HG03060 (cell line): Measurements from ENCODE around the gene RAX2.
"Not testable (repeated sequence)": the region's sequence is repeated elsewhere in the genome, so short reads cannot be mapped to it uniquely, and the experiment has no call there.

Source experiments
- ATAC-seq: cut with Tn5 transposase; IDR thresholded peaks from one replicate; pipeline ENCODE4 v1.9.1; 2021; ENCODE audit warnings: low read depth, moderate number of reproducible peaks; ENCODE audit not compliant: unreplicated experiment

Gene RAX2

GRCh38 chr19:3778899-3779723 lies 7.1 kb upstream of the RAX2 start:
- no peak for ATAC-seq

DNA sequence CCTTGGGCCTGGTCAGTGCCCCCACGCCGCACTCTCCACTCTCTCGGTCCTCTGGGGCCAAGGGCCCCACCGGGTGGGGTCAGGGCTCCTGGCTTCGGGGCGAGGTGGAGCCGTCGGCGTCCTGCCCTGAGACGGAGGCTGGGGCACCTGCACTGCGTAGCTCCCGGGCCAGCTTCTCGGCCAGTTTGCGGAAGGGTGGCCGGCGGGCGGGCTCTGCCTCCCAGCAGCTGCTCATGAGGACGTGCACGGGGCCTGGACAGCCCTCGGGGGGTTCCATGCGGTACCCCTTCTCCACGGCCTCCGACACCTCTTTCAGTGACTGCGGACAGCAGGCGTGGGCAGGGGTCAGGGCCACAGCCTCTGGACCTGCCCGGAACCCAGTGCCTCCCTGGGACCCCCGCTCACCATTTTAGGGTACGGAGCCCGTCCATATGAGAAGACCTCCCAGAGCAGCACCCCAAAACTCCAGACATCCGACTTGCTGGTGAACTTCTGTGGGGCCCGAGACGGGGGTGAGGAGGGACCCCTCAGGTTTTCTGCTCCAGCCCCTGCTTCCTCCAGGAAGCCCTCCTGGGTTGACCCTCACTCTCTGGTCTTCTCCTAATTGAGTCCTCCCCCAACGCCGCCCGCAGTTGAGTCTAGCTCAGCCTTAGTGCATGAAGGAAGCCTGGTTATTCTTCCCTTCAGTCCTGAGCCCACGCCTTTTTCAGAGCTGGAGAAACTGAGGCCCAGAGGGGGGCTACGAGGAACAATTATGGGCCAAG lies 6.3 kb upstream of the RAX2 start:
- no peak for ATAC-seq

- ATAC-seq = no peak
Observed at GRCh38 chr19:3776479-3777040, 4.5 kb upstream of the RAX2 start.

DNA sequence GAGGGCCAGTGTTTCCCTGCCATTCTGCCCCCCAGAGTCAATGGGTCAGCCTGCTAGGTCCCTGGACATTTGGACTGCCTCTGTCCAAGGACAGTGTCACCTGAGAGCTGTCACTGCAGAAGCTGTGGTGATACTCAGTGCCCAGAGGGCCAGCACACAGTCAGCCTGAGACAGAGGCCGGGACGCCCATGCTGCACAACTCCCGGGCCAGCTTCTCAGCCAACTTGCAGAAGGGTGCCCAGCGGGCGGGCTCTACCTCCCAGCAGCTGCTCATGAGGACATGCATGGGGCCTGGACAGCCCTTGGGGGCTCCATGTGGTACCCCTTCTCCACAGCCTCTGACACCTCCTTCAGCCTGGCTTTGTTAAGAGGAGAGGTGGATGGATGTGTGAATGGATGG lies 3.8 kb upstream of the RAX2 start:
- no peak for ATAC-seq

GRCh38 chr19:3775374-3775711 lies 3.3 kb upstream of the RAX2 start:
- ATAC-seq = no peak

- ATAC-seq = no peak
Observed at GRCh38 chr19:3774621-3775373, 2.8 kb upstream of the RAX2 start.

- ATAC-seq = no peak
Observed at GRCh38 chr19:3773814-3774515, 1.9 kb upstream of the RAX2 start.

DNA sequence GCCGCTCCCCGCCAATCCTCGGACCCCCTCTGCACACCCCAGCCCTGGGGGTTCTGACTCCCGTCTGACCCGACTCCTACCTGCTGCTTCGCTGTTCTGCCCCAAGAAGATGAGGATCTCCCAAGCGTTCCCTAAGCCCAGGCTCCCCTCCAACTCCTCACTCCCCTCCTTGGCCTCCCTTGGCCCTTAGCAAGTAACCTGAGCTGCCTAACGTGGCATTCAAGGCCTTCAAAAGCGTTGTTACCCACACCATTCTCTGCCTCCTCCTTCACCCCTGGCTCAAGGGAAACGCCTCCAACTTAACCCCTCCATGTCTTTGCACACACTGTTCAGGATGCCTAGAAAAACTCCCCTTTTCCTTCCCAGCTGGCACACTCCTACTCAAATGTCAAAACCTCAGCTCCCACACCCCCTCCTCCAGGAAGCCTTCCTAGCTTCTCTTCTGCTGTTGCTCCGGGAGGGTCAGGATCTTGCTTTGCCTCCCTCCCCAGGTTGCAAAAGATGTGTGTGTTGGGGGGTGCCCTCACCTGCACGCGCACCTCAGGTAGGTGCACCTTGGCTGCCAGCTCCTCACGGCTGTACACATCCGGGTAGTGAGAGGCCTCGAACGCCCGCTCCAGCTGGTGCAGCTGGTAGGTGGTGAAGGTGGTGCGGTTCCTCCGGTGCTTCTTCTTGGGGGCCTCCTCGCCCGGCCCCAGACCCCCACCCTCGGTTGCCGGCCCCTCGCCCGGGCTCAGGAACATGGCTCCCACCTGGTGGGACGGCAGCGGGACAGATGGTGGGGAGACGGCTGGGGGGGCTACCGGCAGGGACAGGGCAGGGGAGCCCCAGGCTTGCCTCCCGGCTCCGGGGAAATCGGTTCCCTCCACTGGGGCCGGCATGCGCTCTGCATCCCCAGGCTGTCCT lies 775 bp downstream of the RAX2 start:
- no peak for ATAC-seq

GRCh38 chr19:3770136-3770999 lies 1.7 kb downstream of the RAX2 start:
- ATAC-seq = no peak

GRCh38 chr19:3769494-3769893 lies 2.5 kb downstream of the RAX2 start:
- ATAC-seq = no peak

- ATAC-seq = no peak
Observed at GRCh38 chr19:3768748-3769099, 3.3 kb downstream of the RAX2 start.

DNA sequence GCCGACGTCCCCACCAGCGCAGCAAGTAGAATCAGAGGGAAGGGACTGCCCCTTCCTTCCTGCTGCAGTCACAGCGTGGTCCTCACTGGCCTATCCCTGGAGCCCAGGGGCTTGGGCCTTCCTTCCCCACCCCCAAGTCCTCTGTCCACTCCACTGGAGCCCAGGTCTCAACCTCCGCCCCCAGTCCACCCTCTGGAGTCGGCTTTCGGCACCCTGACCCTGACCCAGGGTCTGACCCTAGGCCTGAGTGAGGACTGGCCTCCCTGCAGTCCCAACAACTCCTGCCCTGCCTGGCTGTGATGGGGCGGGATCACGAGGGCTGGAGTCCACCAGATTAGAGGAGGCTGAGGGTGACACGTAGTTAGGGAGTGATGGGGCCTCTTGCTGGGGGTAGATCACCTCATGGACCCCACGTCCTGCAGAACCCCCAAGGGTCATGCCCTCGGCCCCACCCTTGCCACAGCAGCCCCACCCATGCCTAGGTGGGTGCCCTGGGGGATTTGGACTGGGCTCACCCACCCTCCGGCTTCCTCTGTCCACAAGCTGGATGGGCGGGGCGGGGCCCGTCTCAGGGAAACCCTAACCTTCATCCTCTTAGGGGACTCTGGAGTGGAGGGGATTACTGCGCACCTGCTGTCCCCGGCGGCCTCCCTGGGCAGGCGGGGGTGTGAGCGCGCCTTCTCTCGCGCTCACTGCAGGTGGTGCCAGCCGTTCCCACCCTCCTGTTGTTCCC lies 3.8 kb downstream of the RAX2 start:
- no peak for ATAC-seq

DNA sequence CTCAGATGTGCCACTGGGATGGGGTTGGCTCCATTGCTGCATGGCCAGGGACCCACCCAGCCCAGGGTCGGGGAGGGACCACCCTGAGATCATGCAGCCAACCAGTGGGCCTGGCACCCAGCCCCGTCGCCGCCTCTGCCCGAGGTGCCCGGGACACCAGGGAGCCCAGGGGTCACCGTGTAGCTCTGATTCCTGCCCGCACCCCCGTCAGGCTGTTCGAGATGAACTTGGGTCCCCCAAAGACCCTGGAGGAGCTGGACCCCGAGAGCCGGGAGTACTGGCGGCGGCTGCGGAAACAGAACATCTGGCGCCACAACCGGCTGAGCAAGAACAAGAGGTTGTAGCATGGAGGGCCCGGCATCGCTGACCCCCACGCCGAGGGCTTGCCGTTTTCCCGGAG lies 5.0 kb downstream of the RAX2 start:
- no peak for ATAC-seq

- ATAC-seq = no peak
Observed at GRCh38 chr19:3766520-3766919, 5.5 kb downstream of the RAX2 start.

DNA sequence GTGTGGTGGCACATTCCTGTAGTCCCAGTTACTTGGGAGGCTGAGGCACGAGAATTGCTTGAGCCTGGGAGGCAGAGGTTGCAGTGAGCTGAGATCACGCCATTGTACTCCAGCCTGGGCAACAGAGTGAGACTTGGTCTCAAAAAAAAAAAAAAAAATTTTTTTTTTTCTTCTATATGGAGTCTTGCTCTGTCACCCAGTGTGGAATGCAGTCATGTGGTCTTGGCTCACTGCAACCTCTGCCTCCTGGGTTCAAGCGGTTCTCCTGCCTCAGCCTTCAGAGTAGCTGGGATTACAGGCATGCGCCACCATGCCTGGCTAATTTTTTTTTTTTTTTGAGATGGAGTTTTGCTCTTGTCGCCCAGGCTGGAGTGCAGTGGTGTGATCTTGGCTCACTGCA lies 6.3 kb downstream of the RAX2 start:
- not testable (repeated sequence) for ATAC-seq

DNA sequence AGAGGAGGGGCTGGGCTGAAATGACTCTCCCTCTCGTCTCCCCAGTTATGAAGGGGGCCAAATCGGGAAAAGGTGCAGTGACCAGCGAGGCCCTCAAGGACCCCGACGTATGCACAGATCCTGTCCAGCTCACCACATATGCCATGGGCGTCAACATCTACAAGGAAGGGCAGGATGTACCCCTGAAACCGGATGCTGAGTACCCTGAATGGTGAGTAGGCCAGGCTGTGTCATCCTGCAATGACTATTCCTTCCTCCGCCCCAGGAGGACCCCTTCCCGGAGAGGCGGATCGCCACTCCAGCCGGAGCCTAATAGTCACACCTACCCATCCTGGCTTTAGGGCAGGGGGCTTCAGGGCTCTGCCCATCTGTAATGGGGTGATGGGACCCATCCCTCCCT lies 6.9 kb downstream of the RAX2 start:
- no peak for ATAC-seq

GRCh38 chr19:3762501-3763459 lies 9.2 kb downstream of the RAX2 start, which contains the start of gene MRPL54:
Gene MRPL54, plus strand, starts transcription at chr19:3762682. Its CDS starts 19 bp downstream, at chr19:3762701.
- ATAC-seq = peak; percentile 64
